K562 (cell line): ENCODE measurements around the gene SEC14L1. TPM values are rescaled to one million over a fixed set of nuclear protein-coding genes. Genes with fewer than 3 reads are reported as not detected.

Source experiments
- CBX1 ChIP-seq: sonication (generic); IDR thresholded peaks from 2 replicates; pipeline ENCODE4 v1.6.1; 2016; ENCODE audit warnings: antibody characterized with exemption, low read depth, mild to moderate bottlenecking
- CHCHD3 ChIP-seq: fragments of 250-450 bp; sonication (Bioruptor Pico); IDR thresholded peaks from 2 replicates; pipeline ENCODE4 v2.1.2; 2022; ENCODE audit warnings: mild to moderate bottlenecking
- CHD2 ChIP-seq: IDR thresholded peaks from 2 replicates; pipeline ENCODE4 v1.6.1; 2011; ENCODE audit warnings: low read depth, low read length
- HNRNPK ChIP-seq: fragments of 200-400 bp; formaldehyde crosslinking; IDR thresholded peaks from one replicate; pipeline ENCODE4 v1.6.1; 2018; ENCODE audit warnings: mild to moderate bottlenecking, low read depth, low read length; ENCODE audit not compliant: poor library complexity, severe bottlenecking
- MEF2A ChIP-seq: IDR thresholded peaks from 2 replicates; pipeline ENCODE4 v1.6.1; 2011; ENCODE audit warnings: low read depth, mild to moderate bottlenecking, low read length, moderate library complexity; ENCODE audit not compliant: control insufficient read depth
- NFIX ChIP-seq: fragments of 250-450 bp; sonication (Bioruptor Pico); IDR thresholded peaks from 2 replicates; pipeline ENCODE4 v1.4.0; 2020; ENCODE audit warnings: low read depth, mild to moderate bottlenecking, moderate library complexity
- NUFIP1 ChIP-seq: fragments of 450-650 bp; IDR thresholded peaks from 2 replicates; pipeline ENCODE4 v1.6.1; 2018; ENCODE audit not compliant: partially characterized antibody
- RB1 ChIP-seq: fragments of 450-650 bp; IDR thresholded peaks from 2 replicates; pipeline ENCODE4 v1.6.1; 2017; ENCODE audit warnings: low read depth, mild to moderate bottlenecking
- WHSC1 ChIP-seq: IDR thresholded peaks from one replicate; pipeline ENCODE4 v1.6.1; 2012; ENCODE audit warnings: low read length, control low read depth, inconsistent platforms
- YBX1 ChIP-seq: fragments of 450-650 bp; IDR thresholded peaks from 2 replicates; pipeline ENCODE4 v1.7.1; 2016; ENCODE audit warnings: mild to moderate bottlenecking
- ZSCAN32 ChIP-seq: fragments of 450-650 bp; formaldehyde crosslinking; IDR thresholded peaks from 2 replicates; pipeline ENCODE4 v1.4.0; 2020; ENCODE audit warnings: mild to moderate bottlenecking, moderate library complexity
- polyA plus RNA-seq, 8 experiments: library from polyadenylated mRNA; depleted of rRNA in 4 of 8; stranded (reverse) in 5 of 8; unstranded in 3 of 8; fragments of >200 nt; fragmentation: Nextera tagmentation in 2 of 8; fragmentation: Illumina TruSeq in 1 of 8; extraction: Ambion mirVana in 2 of 8; extraction: Trizol in 1 of 8; gene quantifications; 2 replicates each; pipeline versions ENCODE4 v1.2.1 to v1.2.3, GENCODE V29; 2011 to 2014; ENCODE audit warnings: inconsistent platforms in 1 of 8, missing spikeins in 1 of 8
- total RNA-seq, 7 experiments: library from RNA; depleted of rRNA in 6 of 7; stranded (reverse); fragments of >200 nt in 6 of 7; fragmentation: Illumina TruSeq in 2 of 7; extraction: Trizol in 2 of 7; gene quantifications; 2 replicates each; pipeline versions ENCODE4 v1.2.1 to v1.2.3, GENCODE V29; 2011 to 2021; ENCODE audit warnings: low replicate concordance in 1 of 7
- TF ChIP-seq, protein P1 (sequence below), 2 experiments: fragments of 450-650 bp in 1 of 2; IDR thresholded peaks; 2 replicates each; pipeline ENCODE4 v1.6.1; 2011 to 2017; ENCODE audit warnings: low read depth in 2 of 2, antibody characterized with exemption in 1 of 2, borderline replicate concordance in 1 of 2, low read length in 1 of 2, mild to moderate bottlenecking in 1 of 2, mixed read lengths in 1 of 2; ENCODE audit not compliant: control insufficient read depth in 1 of 2
- TF ChIP-seq, protein P2 (sequence below): fragments of 250-450 bp; sonication (Bioruptor Pico); IDR thresholded peaks from 2 replicates; pipeline ENCODE4 v1.5.0; 2021; ENCODE audit warnings: mild to moderate bottlenecking, borderline replicate concordance

Gene SEC14L1
- total and polyA plus RNA-seq, 9 of the 15 experiments (the other 6 are each of a cell fraction or from before 2014, with no cell fraction given), result 3.1 to 39.7 (median 15.2) TPM

DNA sequence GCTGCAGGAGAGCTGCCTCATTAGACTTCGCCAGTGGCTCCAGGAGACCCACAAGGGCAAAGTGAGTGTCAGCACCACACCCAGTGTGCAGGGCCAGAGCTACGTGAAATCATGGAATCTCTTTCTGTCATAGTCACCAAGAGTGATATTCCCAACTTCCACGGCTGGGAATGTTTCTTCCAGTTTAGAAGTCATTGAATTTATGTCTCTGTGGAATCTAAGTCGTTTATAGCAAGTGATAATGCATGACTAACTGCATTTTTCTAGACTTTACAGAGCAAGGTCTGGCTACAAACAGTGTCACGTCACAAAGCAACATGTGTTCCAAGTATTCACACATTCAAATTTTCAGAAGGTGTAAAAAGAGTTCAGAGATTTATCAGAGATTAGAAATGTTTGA is 55.5 kb downstream of the SEC14L1 start (continued):
- TF ChIP-seq NFIX (CRISPR knock-in tag) (no peak), NUFIP1 (no peak), ZSCAN32 (CRISPR knock-in tag) (no peak), MEF2A (no peak), RB1 (no peak), YBX1 (no peak), CHCHD3 (CRISPR knock-in tag) (no peak), HNRNPK (no peak), CHD2 (no peak), WHSC1 (no peak), CBX1 (no peak)
- TF ChIP-seq, protein P1, sequence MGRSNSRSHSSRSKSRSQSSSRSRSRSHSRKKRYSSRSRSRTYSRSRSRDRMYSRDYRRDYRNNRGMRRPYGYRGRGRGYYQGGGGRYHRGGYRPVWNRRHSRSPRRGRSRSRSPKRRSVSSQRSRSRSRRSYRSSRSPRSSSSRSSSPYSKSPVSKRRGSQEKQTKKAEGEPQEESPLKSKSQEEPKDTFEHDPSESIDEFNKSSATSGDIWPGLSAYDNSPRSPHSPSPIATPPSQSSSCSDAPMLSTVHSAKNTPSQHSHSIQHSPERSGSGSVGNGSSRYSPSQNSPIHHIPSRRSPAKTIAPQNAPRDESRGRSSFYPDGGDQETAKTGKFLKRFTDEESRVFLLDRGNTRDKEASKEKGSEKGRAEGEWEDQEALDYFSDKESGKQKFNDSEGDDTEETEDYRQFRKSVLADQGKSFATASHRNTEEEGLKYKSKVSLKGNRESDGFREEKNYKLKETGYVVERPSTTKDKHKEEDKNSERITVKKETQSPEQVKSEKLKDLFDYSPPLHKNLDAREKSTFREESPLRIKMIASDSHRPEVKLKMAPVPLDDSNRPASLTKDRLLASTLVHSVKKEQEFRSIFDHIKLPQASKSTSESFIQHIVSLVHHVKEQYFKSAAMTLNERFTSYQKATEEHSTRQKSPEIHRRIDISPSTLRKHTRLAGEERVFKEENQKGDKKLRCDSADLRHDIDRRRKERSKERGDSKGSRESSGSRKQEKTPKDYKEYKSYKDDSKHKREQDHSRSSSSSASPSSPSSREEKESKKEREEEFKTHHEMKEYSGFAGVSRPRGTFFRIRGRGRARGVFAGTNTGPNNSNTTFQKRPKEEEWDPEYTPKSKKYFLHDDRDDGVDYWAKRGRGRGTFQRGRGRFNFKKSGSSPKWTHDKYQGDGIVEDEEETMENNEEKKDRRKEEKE (IDR thresholded peaks at IDR 0.05; ENCODE audit: borderline replicate concordance in 1 of 2, control insufficient read depth in 1 of 2, low read depth in 2 of 2, low read length in 1 of 2), result no peak
- TF ChIP-seq, protein P2, sequence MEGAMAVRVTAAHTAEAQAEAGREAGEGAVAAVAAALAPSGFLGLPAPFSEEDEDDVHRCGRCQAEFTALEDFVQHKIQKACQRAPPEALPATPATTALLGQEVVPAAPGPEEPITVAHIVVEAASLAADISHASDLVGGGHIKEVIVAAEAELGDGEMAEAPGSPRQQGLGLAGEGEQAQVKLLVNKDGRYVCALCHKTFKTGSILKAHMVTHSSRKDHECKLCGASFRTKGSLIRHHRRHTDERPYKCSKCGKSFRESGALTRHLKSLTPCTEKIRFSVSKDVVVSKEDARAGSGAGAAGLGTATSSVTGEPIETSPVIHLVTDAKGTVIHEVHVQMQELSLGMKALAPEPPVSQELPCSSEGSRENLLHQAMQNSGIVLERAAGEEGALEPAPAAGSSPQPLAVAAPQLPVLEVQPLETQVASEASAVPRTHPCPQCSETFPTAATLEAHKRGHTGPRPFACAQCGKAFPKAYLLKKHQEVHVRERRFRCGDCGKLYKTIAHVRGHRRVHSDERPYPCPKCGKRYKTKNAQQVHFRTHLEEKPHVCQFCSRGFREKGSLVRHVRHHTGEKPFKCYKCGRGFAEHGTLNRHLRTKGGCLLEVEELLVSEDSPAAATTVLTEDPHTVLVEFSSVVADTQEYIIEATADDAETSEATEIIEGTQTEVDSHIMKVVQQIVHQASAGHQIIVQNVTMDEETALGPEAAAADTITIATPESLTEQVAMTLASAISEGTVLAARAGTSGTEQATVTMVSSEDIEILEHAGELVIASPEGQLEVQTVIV (CRISPR knock-in tag), result no peak
